ES-I3 (cell line): ENCODE results near the gene IP6K3.

ENCODE experiments used
- H3K36me3 ChIP-seq: 2 replicates; pipeline ENCODE4 v1.6.1; 2013; ENCODE audit warnings: mild to moderate bottlenecking, low read length, control low read depth, moderate library complexity; ENCODE audit not compliant: insufficient read depth
- H3K4me1 ChIP-seq: 2 replicates; pipeline ENCODE4 v1.6.1; 2013; ENCODE audit warnings: mild to moderate bottlenecking, control low read depth, low read length; ENCODE audit not compliant: insufficient read depth
- H3K9ac ChIP-seq: 2 replicates; pipeline ENCODE4 v1.6.1; 2013; ENCODE audit warnings: low read depth, mild to moderate bottlenecking, low read length, moderate library complexity
- H3K9me3 ChIP-seq: 2 replicates; pipeline ENCODE4 v1.6.1; 2013; ENCODE audit warnings: mild to moderate bottlenecking, low read length, moderate library complexity; ENCODE audit not compliant: control insufficient read depth, insufficient read depth

The IP6K3 gene

DNA sequence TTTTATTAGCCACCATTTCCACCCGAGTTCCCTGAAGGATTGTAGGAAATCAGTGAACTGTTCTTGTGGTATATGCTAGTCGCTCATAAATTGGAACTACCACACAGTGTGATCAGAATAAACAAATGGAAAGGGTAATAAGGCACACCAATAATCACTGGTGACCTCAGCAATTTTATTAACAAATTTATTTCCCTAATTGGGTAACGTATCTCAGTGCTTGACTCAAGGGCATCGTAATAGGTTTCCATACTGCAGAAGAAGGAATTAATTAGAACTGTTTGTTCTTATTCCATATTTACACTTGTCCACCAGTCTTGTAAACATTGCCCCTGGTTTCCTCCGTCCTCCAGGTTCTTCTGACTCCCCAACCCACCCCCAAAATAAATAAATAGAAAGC, 25.2 kb downstream of the IP6K3 start:
- Histone ChIP-seq H3K4me1 (peaks cover 9% of the 10 kb centered on the region), H3K36me3 (no peaks in the 10 kb centered on the region), H3K9me3 (no peaks in the 10 kb centered on the region)

GRCh38 chr6:33720998-33721397, 25.7 kb downstream of the IP6K3 start:
- no peaks in the 10 kb centered on the region for H3K36me3 ChIP-seq
- no peak overlapping the region for H3K9ac ChIP-seq
- H3K9me3 ChIP-seq, result no peaks in the 10 kb centered on the region
- H3K4me1 ChIP-seq, result peaks cover 13% of the 10 kb centered on the region

More for the DNA sequence above, 25.2 kb downstream of the IP6K3 start:
- H3K9ac ChIP-seq, result no peak overlapping the region

GRCh38 chr6:33719326-33719987, 27.2 kb downstream of the IP6K3 start:
- Histone ChIP-seq H3K9me3 (no peaks in the 10 kb centered on the region), H3K9ac (no peak overlapping the region)

GRCh38 chr6:33718713-33719112, 28.0 kb downstream of the IP6K3 start:
- Histone ChIP-seq H3K36me3 (no peaks in the 10 kb centered on the region), H3K4me1 (peaks cover 13% of the 10 kb centered on the region), H3K9me3 (no peaks in the 10 kb centered on the region), H3K9ac (no peak overlapping the region)

More at GRCh38 chr6:33719326-33719987, 27.2 kb downstream of the IP6K3 start:
- Histone ChIP-seq H3K36me3 (no peaks in the 10 kb centered on the region), H3K4me1 (peaks cover 13% of the 10 kb centered on the region)

- no peaks in the 10 kb centered on the region for H3K9me3 ChIP-seq
- no peak overlapping the region for H3K9ac ChIP-seq
- no peaks in the 10 kb centered on the region for H3K36me3 ChIP-seq
- peaks cover 13% of the 10 kb centered on the region for H3K4me1 ChIP-seq
Observed at GRCh38 chr6:33717934-33718455, 28.7 kb downstream of the IP6K3 start.

DNA sequence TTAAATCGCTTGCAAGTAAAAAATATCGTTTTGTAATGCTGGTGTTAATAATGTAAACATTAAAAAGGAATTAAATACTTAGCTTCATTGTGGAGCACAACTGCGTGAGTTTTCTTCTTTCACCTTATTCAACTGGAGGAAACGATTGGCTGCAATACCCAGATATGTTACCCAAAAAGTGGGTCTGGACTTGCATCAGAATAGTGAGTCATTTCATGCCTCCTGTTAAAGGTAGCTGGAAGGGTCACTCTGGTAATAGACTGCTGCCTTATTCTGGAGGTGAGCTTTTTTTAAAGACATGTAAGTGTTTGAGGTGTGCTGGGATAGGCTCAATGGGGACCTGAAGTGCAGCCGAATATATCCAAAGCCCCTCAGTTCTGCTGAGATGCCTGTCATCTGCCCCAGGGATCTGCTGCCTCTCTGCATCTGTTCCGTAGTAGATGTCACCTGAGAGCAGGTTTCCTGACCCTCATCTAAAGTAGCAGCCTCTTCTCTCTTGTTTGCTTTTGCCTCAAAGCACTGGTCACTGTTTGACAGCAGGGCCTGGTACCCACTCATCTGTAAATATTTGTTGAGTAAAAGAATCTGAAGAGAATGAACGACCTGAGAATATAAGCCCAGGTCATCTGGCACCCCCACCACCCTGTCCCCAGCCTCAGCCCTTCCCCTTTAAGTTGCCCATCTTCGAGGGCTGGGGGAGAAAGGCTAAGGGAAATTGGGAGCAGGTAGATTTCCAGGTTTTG, 29.6 kb downstream of the IP6K3 start:
- no peak overlapping the region for H3K9ac ChIP-seq
- no peaks in the 10 kb centered on the region for H3K9me3 ChIP-seq
- H3K36me3 ChIP-seq, result no peaks in the 10 kb centered on the region
- H3K4me1 ChIP-seq, result peaks cover 13% of the 10 kb centered on the region

GRCh38 chr6:33716379-33716778, 30.3 kb downstream of the IP6K3 start:
- no peaks in the 10 kb centered on the region for H3K9me3 ChIP-seq
- H3K36me3 ChIP-seq, result no peaks in the 10 kb centered on the region
- no peak overlapping the region for H3K9ac ChIP-seq
- peaks cover 13% of the 10 kb centered on the region for H3K4me1 ChIP-seq

DNA sequence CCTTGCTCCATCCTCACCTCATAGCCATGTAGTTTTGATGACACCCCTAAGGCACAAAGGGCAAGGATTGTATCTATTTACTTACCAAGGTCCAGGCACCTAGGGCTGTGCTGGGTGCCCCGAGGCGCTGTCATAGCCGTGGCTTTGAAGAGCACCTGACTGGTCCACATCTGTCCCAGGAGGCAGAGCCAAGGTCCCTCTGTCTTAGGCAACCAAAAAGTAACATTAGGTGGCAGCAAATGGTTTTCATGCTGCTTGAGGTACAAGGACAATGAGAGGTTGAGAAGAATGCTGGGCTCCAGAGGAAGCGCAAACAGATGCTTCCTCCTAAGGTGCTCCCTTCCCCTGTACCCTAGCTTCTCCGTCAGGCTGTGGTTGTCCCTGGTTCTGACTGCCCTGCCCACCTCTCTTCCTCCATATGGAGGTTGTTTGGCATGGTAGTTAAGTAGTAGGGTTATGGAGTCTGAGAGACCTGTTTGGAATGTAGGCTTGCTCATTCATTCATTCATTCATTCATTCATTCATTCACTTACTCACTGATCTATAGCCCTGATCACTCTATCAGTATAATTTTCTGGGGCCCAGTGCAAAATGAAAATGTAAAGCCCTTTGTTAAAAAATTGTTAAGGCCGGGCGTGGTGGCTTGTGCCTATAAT, 32.2 kb downstream of the IP6K3 start:
- Histone ChIP-seq H3K36me3 (peaks cover 11% of the 10 kb centered on the region), H3K9ac (no peak overlapping the region), H3K9me3 (no peaks in the 10 kb centered on the region), H3K4me1 (peaks cover 20% of the 10 kb centered on the region)

GRCh38 chr6:33713786-33714185, 32.9 kb downstream of the IP6K3 start:
- H3K4me1 ChIP-seq, result peaks cover 20% of the 10 kb centered on the region
- H3K9ac ChIP-seq, result no peak overlapping the region
- no peaks in the 10 kb centered on the region for H3K9me3 ChIP-seq
- H3K36me3 ChIP-seq, result peaks cover 17% of the 10 kb centered on the region

GRCh38 chr6:33712914-33713313, 33.8 kb downstream of the IP6K3 start:
- Histone ChIP-seq H3K9me3 (no peaks in the 10 kb centered on the region), H3K4me1 (peaks cover 20% of the 10 kb centered on the region), H3K9ac (no peak overlapping the region), H3K36me3 (peaks cover 25% of the 10 kb centered on the region)

DNA sequence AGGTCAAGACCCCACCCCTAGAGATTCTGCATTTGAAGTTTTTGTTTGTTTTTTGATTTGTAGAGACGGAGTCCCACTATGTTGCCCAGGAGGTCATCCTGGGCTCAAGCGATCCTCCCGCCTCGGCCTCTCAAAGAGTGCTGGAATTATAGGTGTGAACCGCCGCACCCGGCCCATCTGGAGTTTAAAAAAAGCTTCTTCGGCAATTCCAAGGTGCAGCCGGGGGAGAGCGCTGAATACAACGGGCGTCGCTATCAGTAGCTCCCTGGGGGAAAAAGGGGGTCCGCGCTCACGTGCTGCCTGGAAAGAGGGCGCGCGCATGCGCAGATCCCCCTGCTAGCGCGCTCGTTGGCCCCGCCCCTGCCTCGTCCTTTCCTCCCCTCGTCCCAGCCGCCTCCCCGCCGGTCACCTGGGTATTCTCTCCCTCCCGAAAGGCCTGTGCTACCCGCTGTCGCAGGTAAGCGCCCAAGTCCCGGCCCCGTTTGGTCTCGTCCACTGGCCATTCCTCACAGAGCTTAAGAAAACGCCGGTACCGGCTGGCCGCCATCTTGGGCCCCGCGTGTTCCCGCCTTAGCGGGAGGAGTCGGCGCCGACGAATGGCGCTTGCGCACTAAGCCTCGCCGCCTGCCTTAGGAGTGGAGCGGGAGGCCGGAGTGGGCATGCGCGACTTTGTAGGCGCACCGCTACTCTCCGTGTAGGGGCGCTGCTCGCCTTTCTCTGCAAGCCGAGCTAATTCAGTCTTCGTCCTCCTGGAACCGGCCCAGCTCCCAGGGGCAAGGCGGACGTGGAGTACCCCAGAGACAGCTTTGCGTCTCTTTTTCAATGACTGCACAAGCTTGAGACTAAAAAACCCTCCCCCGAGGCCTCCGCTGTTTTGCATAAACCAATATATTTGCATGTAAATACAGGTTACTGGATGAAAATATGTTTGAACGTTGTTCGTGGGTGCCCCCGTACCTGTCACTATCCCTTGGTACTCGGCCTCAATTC, 35.3 kb downstream of the IP6K3 start, which contains the start of gene UQCC2:
Gene UQCC2 (minus strand): TSS at position 561 of the 990 bp plus-strand sequence. CDS start 14 bp downstream, at position 547.
- H3K4me1 ChIP-seq, result peaks cover 10% of the 10 kb centered on the region
- H3K9ac ChIP-seq, result peak within 1 kb of the TSS; percentile 83
- H3K36me3 ChIP-seq, result peaks cover 26% of the 10 kb centered on the region
- no peaks in the 10 kb centered on the region for H3K9me3 ChIP-seq

GRCh38 chr6:33710296-33711121, 36.2 kb downstream of the IP6K3 start:
- no peaks in the 10 kb centered on the region for H3K9me3 ChIP-seq
- H3K4me1 ChIP-seq, result peaks cover 7% of the 10 kb centered on the region; the same call in 1 of the 2 replicates
- H3K9ac ChIP-seq, result peak overlapping the region; percentile 83
- H3K36me3 ChIP-seq, result peaks cover 26% of the 10 kb centered on the region
